GM18951 (cell line): Measurements from ENCODE around the gene KMT5C.

Experiments
- POLR2A ChIP-seq: IDR thresholded peaks from 4 replicates; pipeline ENCODE4 v1.6.1; 2011; ENCODE audit warnings: mild to moderate bottlenecking; ENCODE audit not compliant: insufficient read length, insufficient read depth; ENCODE audit errors: extremely low read depth
- in situ Hi-C: fragments of 300-500 bp; cut with MboI; formaldehyde crosslinking; loops from one replicate; pipeline ENCODE4 v1.12.0; 2022; ENCODE audit warnings: low sequenced_read_pairs, mixed read lengths, inconsistent platforms; ENCODE audit not compliant: unreplicated experiment

The KMT5C gene

GRCh38 chr19:55339105-55339888 is at the start of gene KMT5C:
Gene KMT5C, plus strand, starts transcription at chr19:55339876. Its CDS starts 2,061 bp downstream, at chr19:55341937.
- in situ Hi-C loops = no loop called here
- TF ChIP-seq POLR2A = no peak

GRCh38 chr19:55297267-55297666 is 42.4 kb upstream of the KMT5C start:
- TF ChIP-seq POLR2A = no peak
- in situ Hi-C loops = no loop called here

DNA sequence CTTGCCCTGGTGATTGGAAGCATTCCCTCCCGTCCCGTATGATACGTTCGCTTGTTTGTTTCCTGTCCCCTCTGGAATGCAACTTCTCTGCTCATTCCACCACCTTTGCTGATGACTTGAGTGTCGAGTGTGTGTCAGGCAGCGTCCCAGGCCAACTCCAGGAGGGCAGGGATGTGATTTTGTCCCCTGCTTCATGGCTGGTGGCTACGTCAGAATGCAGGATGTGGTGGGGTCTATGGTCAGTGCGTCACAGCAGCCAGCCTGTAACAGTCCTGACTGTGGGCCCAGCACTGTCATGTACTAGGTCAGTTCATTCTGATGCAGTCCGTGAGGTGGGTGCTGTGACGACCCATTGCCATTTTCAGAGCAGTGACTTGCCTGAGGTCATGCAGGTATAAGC is 39.7 kb upstream of the KMT5C start:
- in situ Hi-C loops = no loop called here
- no peak for TF ChIP-seq POLR2A

GRCh38 chr19:55300886-55301458 is 38.7 kb upstream of the KMT5C start:
- in situ Hi-C loops = no loop called here
- no peak for TF ChIP-seq POLR2A

DNA sequence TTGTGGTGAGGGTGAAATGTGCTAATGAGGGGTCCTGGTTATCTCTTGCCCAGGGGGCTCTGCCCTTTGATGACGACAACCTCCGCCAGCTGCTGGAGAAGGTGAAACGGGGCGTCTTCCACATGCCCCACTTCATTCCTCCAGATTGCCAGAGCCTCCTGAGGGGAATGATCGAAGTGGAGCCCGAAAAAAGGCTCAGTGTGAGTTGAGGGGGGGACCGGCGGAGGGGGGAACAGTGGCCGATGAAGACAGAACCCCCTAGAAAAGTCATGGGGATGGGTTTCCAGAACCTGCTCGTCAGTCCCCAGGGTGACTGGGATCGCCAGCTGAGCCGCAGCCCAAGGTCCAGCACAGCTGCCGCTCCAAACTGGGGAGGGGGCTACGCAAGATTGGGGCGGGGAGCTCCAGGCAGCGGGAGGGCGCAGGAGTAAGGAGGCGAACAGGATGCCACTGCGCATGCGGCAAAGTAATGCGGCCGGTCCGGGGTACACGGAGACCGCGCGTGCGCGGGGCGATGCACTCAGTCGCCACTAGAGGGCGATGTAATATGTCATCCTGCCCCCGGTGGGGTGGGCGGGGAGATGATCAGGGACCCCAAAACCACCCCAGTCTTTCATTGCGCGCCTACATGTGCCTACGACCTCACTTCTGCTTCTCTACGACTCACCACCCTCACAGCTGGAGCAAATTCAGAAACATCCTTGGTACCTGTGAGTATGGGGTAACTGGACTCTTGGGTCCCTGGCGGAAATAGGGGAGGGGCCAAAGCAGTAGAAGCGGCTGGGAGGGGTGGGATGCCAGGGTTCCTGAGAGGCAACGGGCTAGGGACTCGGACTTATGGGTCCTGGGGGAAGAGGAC is 38.0 kb upstream of the KMT5C start:
- in situ Hi-C loops = no loop called here
- TF ChIP-seq POLR2A = peak; percentile 14

GRCh38 chr19:55302318-55302703 is 37.4 kb upstream of the KMT5C start:
- TF ChIP-seq POLR2A = no peak
- in situ Hi-C loops = no loop called here

GRCh38 chr19:55303477-55303876 is 36.2 kb upstream of the KMT5C start:
- in situ Hi-C loops = no loop called here
- no peak for TF ChIP-seq POLR2A

GRCh38 chr19:55304279-55304978 is 35.2 kb upstream of the KMT5C start:
- TF ChIP-seq POLR2A = no peak
- in situ Hi-C loops = no loop called here

- no peak for TF ChIP-seq POLR2A
- in situ Hi-C loops = no loop called here
These were observed 34.7 kb upstream of the KMT5C start for GRCh38 chr19:55304980-55305379.

GRCh38 chr19:55305491-55305890 is 34.2 kb upstream of the KMT5C start:
- TF ChIP-seq POLR2A = no peak
- in situ Hi-C loops = no loop called here

DNA sequence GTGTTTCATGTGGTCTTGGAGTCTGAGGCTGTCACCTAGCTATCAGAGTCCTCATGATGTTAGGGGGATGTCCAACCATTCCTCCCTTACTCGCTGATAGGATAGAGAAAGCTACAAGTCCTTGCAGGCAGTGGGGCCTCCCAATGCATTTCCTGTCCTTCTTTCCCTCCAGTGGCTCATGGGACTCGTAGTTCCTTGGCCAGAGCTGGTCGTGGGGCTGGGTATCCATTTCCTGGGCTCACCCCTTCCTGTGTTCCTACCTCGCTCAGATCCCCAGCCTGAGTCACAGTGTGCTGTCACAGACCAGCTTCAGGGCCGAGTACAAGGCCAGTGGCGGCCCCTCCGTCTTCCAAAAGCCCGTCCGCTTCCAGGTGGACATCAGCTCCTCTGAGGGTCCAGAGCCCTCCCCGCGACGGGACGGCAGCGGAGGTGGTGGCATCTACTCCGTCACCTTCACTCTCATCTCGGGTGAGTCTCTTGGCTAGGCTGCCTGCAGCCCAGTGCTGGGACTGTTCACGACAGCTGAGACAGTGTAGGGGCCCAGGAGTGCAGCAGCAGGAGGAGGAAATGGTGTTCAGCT is 33.6 kb upstream of the KMT5C start:
- no peak for TF ChIP-seq POLR2A
- in situ Hi-C loops = no loop called here

GRCh38 chr19:55306712-55307111 is 33.0 kb upstream of the KMT5C start:
- in situ Hi-C loops = no loop called here
- no peak for TF ChIP-seq POLR2A

- TF ChIP-seq POLR2A = no peak
- in situ Hi-C loops = no loop called here
These were observed 31.4 kb upstream of the KMT5C start for GRCh38 chr19:55308281-55308680.
